Transverse colon (tissue), 4 donors: ENCODE data around the gene PTPRD. TPM values are rescaled to one million over a fixed set of nuclear protein-coding genes. Genes with fewer than 3 reads are reported as not detected.

Source experiments
- DNase-seq: peaks from one replicate; pipeline ENCODE4 v3.0.0-alpha.2; 2019
- H3K27ac ChIP-seq, 4 donors: fragments of 200-600 bp; sonication (generic); 2 replicates each; pipeline ENCODE4 v1.5.1; 2016 to 2018; ENCODE audit warnings: inconsistent platforms in 4 of 4
- H3K27me3 ChIP-seq: fragments of 200-600 bp; sonication (generic); 2 replicates; pipeline ENCODE4 v1.5.1; 2017; ENCODE audit warnings: inconsistent platforms
- H3K36me3 ChIP-seq, 4 donors: fragments of 200-600 bp; sonication (generic); 2 replicates each; pipeline ENCODE4 v1.5.1; 2017 to 2019; ENCODE audit warnings: inconsistent platforms in 4 of 4
- H3K4me1 ChIP-seq, 4 donors: fragments of 200-600 bp; sonication (generic); 2 replicates each; pipeline ENCODE4 v1.5.1; 2017 to 2020; ENCODE audit warnings: inconsistent platforms in 4 of 4
- H3K4me3 ChIP-seq, 4 donors: fragments of 200-600 bp; sonication (generic); 1 replicate in 1 of 4; 2 replicates in 3 of 4; pipeline versions ENCODE4 v1.5.1 to v1.6.1; 2017 to 2019; ENCODE audit warnings: inconsistent platforms in 4 of 4
- H3K9me3 ChIP-seq, 2 donors: fragments of 200-600 bp; sonication (generic); 2 replicates each; pipeline ENCODE4 v1.5.1; 2017 to 2019; ENCODE audit warnings: inconsistent platforms in 2 of 2
- EP300 ChIP-seq: sonication (generic); formaldehyde crosslinking; IDR thresholded peaks from one replicate; pipeline ENCODE4 v1.6.1; 2017; ENCODE audit warnings: antibody characterized with exemption, low read depth
- POLR2A ChIP-seq: fragments of 450-650 bp; IDR thresholded peaks from one replicate; pipeline ENCODE4 v1.6.1; 2016; ENCODE audit warnings: antibody characterized with exemption, mild to moderate bottlenecking, moderate library complexity
- POLR2AphosphoS5 ChIP-seq, 3 donors: sonication (generic); formaldehyde crosslinking; IDR thresholded peaks; one replicate each; pipeline ENCODE4 v1.6.1; 2016; ENCODE audit warnings: antibody characterized with exemption in 3 of 3
- WGBS, 2 donors: methylation state at CpG; one replicate each; pipeline ENCODE4 v1.1.5; 2018; ENCODE audit warnings: low coverage in 1 of 2; 5-methylcytosine and 5-hydroxymethylcytosine counted together
- in situ Hi-C, 4 donors: fragments of 200-750 bp; cut with MboI; loops; one replicate each; pipeline versions ENCODE4 v1.15.0 to v1.15.1; 2017; ENCODE audit warnings: low sequenced_read_pairs in 3 of 4, low pct_ligation_motif_present in 1 of 4, low pct_unique_long_range_greater_than_20kb in 1 of 4
- intact Hi-C: fragments of 100-400 bp; cut with DNase I; formaldehyde crosslinking; loops from one replicate; pipeline ENCODE4 v1.15.1; 2023; ENCODE audit warnings: low total_unique reads
- total RNA-seq, 4 donors: library from RNA; depleted of rRNA; stranded (reverse); fragments of >200 nt; gene quantifications; one replicate each; pipeline ENCODE4 v1.1.0, GENCODE V29; 2016
- TF ChIP-seq, protein P1 (sequence below), 5 experiments: fragments of 200-600 bp in 3 of 5; fragments of 450-650 bp in 2 of 5; sonication (generic) in 3 of 5; IDR thresholded peaks; 1 replicate in 2 of 5; 2 replicates in 3 of 5; pipeline ENCODE4 v1.5.1; 2016 to 2017; ENCODE audit warnings: antibody characterized with exemption in 5 of 5, inconsistent platforms in 3 of 5, mild to moderate bottlenecking in 2 of 5, moderate library complexity in 1 of 5

PTPRD gene
- total RNA-seq, 4 donors from 2014 or later: 43.0 to 115 (median 79.1) TPM

DNA sequence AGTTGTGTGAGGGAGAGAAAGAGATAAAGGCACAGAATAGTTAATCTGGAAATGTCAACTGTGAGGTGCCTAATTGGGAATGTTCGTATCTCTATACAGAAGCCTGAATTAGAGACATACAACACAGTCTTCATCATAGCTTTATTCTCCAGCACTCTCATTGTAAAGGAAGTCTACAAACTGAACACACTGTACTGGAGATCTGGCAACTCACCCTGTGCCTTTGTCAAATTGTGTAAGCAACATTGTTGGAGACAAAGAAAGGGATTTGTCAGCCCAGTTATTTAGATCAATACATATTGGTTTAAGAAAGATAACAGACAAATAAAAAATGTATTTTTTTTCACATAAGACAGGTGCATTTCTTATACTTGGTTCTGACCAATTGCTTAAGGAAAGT lies 1980.3 kb downstream of the PTPRD start:
- TF ChIP-seq, protein P1, sequence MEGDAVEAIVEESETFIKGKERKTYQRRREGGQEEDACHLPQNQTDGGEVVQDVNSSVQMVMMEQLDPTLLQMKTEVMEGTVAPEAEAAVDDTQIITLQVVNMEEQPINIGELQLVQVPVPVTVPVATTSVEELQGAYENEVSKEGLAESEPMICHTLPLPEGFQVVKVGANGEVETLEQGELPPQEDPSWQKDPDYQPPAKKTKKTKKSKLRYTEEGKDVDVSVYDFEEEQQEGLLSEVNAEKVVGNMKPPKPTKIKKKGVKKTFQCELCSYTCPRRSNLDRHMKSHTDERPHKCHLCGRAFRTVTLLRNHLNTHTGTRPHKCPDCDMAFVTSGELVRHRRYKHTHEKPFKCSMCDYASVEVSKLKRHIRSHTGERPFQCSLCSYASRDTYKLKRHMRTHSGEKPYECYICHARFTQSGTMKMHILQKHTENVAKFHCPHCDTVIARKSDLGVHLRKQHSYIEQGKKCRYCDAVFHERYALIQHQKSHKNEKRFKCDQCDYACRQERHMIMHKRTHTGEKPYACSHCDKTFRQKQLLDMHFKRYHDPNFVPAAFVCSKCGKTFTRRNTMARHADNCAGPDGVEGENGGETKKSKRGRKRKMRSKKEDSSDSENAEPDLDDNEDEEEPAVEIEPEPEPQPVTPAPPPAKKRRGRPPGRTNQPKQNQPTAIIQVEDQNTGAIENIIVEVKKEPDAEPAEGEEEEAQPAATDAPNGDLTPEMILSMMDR (IDR thresholded peaks at IDR 0.05): no peak
- TF ChIP-seq POLR2AphosphoS5 (IDR thresholded peaks at IDR 0.05) (no peak), EP300 (no peak), POLR2A (no peak)
- no peak for DNase-seq
- Histone ChIP-seq H3K27ac (no peak overlapping the region), H3K4me3 (no peak overlapping the region), H3K4me1 (no peaks in the 10 kb centered on the region), H3K27me3 (no peaks in the 10 kb centered on the region), H3K9me3 (no peaks in the 10 kb centered on the region), H3K36me3 (no peaks in the 10 kb centered on the region)
- intact Hi-C loops: no loop called here
- 43 to 87% methylated on average over 1 of the region's 1 CpG for WGBS, 2 donors
- in situ Hi-C loops: no loop called here

DNA sequence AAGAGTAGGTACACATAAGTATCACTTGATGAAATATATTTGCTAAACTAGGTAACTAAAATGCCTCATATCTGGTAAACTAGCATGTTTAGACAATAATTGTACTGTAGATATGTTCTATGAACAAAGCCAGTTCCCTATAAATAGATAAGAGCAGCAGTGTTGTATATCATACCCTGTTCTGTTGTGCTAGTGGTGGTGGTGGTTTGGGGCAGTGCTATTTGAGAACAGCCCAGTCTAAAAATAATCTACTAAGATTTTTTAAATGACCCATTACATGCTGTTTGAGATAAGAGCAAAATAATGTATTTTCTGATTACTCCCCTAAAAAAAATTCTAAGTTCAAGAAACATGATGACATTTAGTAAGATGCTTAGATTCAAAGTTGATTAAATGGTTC lies 1984.0 kb downstream of the PTPRD start:
- Histone ChIP-seq H3K27ac (no peak overlapping the region), H3K27me3 (no peaks in the 10 kb centered on the region), H3K36me3 (no peaks in the 10 kb centered on the region), H3K4me3 (no peak overlapping the region), H3K9me3 (no peaks in the 10 kb centered on the region), H3K4me1 (no peaks in the 10 kb centered on the region)
- in situ Hi-C loops (no loop called here), intact Hi-C loops (no loop called here)
- no peak for DNase-seq
- no peak for TF ChIP-seq POLR2AphosphoS5 (IDR thresholded peaks at IDR 0.05)
- TF ChIP-seq, protein P1 (IDR thresholded peaks at IDR 0.05): no peak
- no peak for TF ChIP-seq POLR2A
- no peak for TF ChIP-seq EP300

DNA sequence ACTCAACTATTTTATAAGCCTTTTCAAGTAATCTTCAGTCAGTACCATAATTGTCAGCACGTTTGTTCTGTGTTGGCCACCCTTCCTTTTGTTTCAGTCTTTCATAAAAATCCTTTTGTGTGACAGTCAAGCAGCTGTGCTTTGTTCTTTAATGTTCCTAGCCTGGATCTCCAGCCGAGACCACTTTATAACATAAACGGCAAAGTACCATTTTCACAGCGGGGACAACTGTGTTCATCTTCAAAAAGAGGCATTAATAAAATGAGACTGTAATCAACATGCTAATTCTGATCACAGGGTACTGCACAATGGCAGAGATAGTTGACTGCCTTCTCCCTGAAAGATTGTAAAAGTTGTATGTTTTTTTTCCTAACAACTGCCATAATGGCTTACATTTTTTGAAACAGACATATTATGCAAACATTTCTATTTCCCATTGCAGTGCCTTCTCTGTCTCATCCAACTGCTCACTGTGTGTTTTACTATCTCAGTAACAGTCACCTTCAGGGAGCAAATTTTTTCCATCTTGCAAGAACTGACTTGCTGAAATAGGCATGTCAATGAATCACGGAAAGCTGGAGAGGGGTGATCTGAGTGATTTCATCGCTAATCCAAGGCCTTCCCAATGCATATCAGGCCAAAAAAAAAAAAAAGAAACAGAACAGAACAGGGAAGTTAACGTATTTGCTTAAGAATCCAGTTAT lies 1984.7 kb downstream of the PTPRD start:
- no peaks in the 10 kb centered on the region for H3K9me3 ChIP-seq
- intact Hi-C loops: no loop called here
- 65 to 71% methylated on average over 6 to 7 of the region's 7 CpGs for WGBS, 2 donors

DNA sequence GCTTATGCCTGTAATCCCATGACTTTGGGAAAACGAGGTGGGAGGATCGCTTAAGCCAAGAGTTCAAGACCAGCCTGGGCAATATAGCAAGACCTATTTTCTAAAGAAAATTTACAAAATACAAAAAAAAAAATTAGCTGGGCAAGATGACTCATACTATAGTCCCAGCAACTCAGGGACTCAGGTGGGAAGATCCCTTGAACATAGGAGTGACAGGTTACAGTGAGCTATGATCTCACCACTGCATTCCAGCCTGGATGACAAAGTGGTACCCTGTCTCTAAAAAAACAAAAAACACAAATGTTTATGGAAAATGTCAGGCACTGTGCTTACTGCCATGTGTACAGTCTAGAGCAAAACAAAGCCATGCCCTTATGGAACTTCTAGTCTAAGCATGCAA lies 1989.9 kb downstream of the PTPRD start:
- H3K4me1 ChIP-seq: no peaks in the 10 kb centered on the region
- DNase-seq: no peak
- H3K27ac ChIP-seq: no peak overlapping the region
- H3K36me3 ChIP-seq: no peaks in the 10 kb centered on the region
- intact Hi-C loops (no loop called here), in situ Hi-C loops (no loop called here)
- H3K4me3 ChIP-seq: no peak overlapping the region
- no peaks in the 10 kb centered on the region for H3K27me3 ChIP-seq
- TF ChIP-seq POLR2A: no peak
- 85 to 98% methylated on average over 2 of the region's 2 CpGs for WGBS, 2 donors
- H3K9me3 ChIP-seq: no peaks in the 10 kb centered on the region

More for the DNA sequence above, 1984.7 kb downstream of the PTPRD start:
- TF ChIP-seq, protein P1 (IDR thresholded peaks at IDR 0.05): no peak
- TF ChIP-seq EP300 (no peak), POLR2AphosphoS5 (IDR thresholded peaks at IDR 0.05) (no peak), POLR2A (no peak)
- H3K27ac ChIP-seq: no peak overlapping the region
- H3K4me3 ChIP-seq: no peak overlapping the region
- no peaks in the 10 kb centered on the region for H3K36me3 ChIP-seq
- H3K27me3 ChIP-seq: no peaks in the 10 kb centered on the region
- H3K4me1 ChIP-seq: no peaks in the 10 kb centered on the region
- in situ Hi-C loops: no loop called here
- no peak for DNase-seq

DNA sequence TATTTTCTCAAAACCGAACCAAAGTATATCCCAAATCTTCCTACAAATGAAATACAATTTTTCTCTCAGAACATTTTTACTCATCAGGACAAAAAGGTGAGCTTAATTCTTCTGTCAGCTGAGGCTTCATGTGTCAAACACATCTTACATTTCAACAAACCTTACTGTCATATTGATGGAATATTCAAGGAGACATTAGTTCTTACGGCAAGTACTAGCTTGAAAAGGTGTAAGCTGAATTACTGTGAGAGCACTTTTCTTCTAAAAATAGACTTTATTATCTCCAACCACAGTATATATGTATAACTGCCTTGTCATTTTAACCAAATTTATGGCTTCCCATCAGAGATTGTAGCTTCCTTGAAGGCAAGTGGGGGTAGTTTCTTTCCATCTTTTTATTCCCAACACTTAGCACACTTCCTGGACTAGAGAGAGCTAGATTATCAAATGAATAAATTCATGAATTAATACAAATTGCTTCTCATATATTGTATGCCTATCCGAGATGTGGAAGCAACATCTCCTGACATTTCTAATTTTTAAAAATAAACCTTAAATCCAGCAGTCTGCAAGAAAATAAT lies 1990.5 kb downstream of the PTPRD start:
- intact Hi-C loops: no loop called here
- DNase-seq: no peak
- TF ChIP-seq, protein P1 (IDR thresholded peaks at IDR 0.05): no peak
- TF ChIP-seq EP300: no peak
- no peak for TF ChIP-seq POLR2AphosphoS5 (IDR thresholded peaks at IDR 0.05)
- no peak for TF ChIP-seq POLR2A
- no peaks in the 10 kb centered on the region for H3K9me3 ChIP-seq
- no peaks in the 10 kb centered on the region for H3K36me3 ChIP-seq
- WGBS, 2 donors: 72 to 76% methylated on average over 3 of the region's 3 CpGs
- H3K27me3 ChIP-seq: no peaks in the 10 kb centered on the region
- no peak overlapping the region for H3K4me3 ChIP-seq
- no peaks in the 10 kb centered on the region for H3K4me1 ChIP-seq
- in situ Hi-C loops: no loop called here
- no peak overlapping the region for H3K27ac ChIP-seq
